ENCODE data around the gene SPAG6. TPM values are rescaled to one million over a fixed set of nuclear protein-coding genes. Genes with fewer than 3 reads are reported as not detected.

SPAG6 gene
- total RNA-seq, 2 experiments from 2014 or later, result 0.70 to 0.90 TPM

GRCh38 chr10:22420787-22421517 lies 75.7 kb downstream of the SPAG6 start:
- H3K9me3 Mint-ChIP-seq (ENCODE audit: insufficient read depth), result no peaks in the 10 kb centered on the region
- H3K36me3 Mint-ChIP-seq (ENCODE audit: low read depth), result no peaks in the 10 kb centered on the region
- no peak overlapping the region for H3K4me3 Mint-ChIP-seq
- ChIA-PET CTCF (no interaction called here), POLR2A (no interaction called here)
- DNase-seq, result no peak
- peak; percentile 55 for ATAC-seq
- peaks cover 3% of the 10 kb centered on the region for H3K4me1 Mint-ChIP-seq (ENCODE audit: low read depth)
- no peak overlapping the region for H3K27ac Mint-ChIP-seq
- H3K27me3 Mint-ChIP-seq (ENCODE audit: low read depth), result no peaks in the 10 kb centered on the region

GRCh38 chr10:22426653-22427052 lies 81.4 kb downstream of the SPAG6 start:
- no peaks in the 10 kb centered on the region for H3K36me3 Mint-ChIP-seq (ENCODE audit: low read depth)
- no peak overlapping the region for H3K27ac Mint-ChIP-seq
- H3K4me3 Mint-ChIP-seq, result no peak overlapping the region
- ChIA-PET CTCF (no interaction called here), POLR2A (interaction anchor here (0.8 kb wide), 1 partner anchor 10 kb away, joined by 3 read pairs; no protein-coding TSS in a partner anchor)
- ATAC-seq (no peak), DNase-seq (no peak)
- no peaks in the 10 kb centered on the region for H3K9me3 Mint-ChIP-seq (ENCODE audit: insufficient read depth)
- H3K27me3 Mint-ChIP-seq (ENCODE audit: low read depth), result peaks cover 33% of the 10 kb centered on the region
- peaks cover 11% of the 10 kb centered on the region for H3K4me1 Mint-ChIP-seq (ENCODE audit: low read depth)

- H3K9me3 Mint-ChIP-seq (ENCODE audit: insufficient read depth), result no peaks in the 10 kb centered on the region
- H3K27me3 Mint-ChIP-seq (ENCODE audit: low read depth), result peaks cover 35% of the 10 kb centered on the region
- ATAC-seq, result no peak
- POLR2A ChIA-PET, result interaction anchor here (0.8 kb wide), 1 partner anchor 10 kb away, joined by 3 read pairs; no protein-coding TSS in a partner anchor
- CTCF ChIA-PET, result no interaction called here
- H3K4me1 Mint-ChIP-seq (ENCODE audit: low read depth), result peaks cover 11% of the 10 kb centered on the region
- no peak overlapping the region for H3K4me3 Mint-ChIP-seq
- DNase-seq, result no peak
- H3K36me3 Mint-ChIP-seq (ENCODE audit: low read depth), result no peaks in the 10 kb centered on the region
- no peak overlapping the region for H3K27ac Mint-ChIP-seq
These were observed 81.8 kb downstream of the SPAG6 start for GRCh38 chr10:22427101-22427500.

- Mint-ChIP-seq H3K27me3 (ENCODE audit: low read depth) (peaks cover 35% of the 10 kb centered on the region), H3K4me3 (no peak overlapping the region), H3K9me3 (ENCODE audit: insufficient read depth) (no peaks in the 10 kb centered on the region), H3K27ac (no peak overlapping the region), H3K4me1 (ENCODE audit: low read depth) (peaks cover 11% of the 10 kb centered on the region), H3K36me3 (ENCODE audit: low read depth) (no peaks in the 10 kb centered on the region)
- no peak for ATAC-seq
- no peak for DNase-seq
- ChIA-PET CTCF (no interaction called here), POLR2A (no interaction called here)
These were observed 82.7 kb downstream of the SPAG6 start for GRCh38 chr10:22427890-22428571.

- ATAC-seq (no peak), DNase-seq (no peak)
- Mint-ChIP-seq H3K4me3 (no peak overlapping the region), H3K9me3 (ENCODE audit: insufficient read depth) (no peaks in the 10 kb centered on the region), H3K36me3 (ENCODE audit: low read depth) (no peaks in the 10 kb centered on the region), H3K4me1 (ENCODE audit: low read depth) (peaks cover 15% of the 10 kb centered on the region), H3K27ac (no peak overlapping the region), H3K27me3 (ENCODE audit: low read depth) (peaks cover 35% of the 10 kb centered on the region)
- POLR2A ChIA-PET, result no interaction called here
- CTCF ChIA-PET, result interaction anchor here (0.8 to 1.0 kb wide), 3 partner anchors 10 to 86 kb away, joined by 3 read pairs; no protein-coding TSS in a partner anchor
These were observed 83.8 kb downstream of the SPAG6 start for GRCh38 chr10:22429146-22429545.

- Mint-ChIP-seq H3K36me3 (ENCODE audit: low read depth) (no peaks in the 10 kb centered on the region), H3K4me1 (ENCODE audit: low read depth) (peaks cover 12% of the 10 kb centered on the region), H3K27me3 (ENCODE audit: low read depth) (peaks cover 35% of the 10 kb centered on the region), H3K27ac (no peak overlapping the region), H3K4me3 (no peak overlapping the region), H3K9me3 (ENCODE audit: insufficient read depth) (no peaks in the 10 kb centered on the region)
- ChIA-PET POLR2A (interaction anchor here (0.8 kb wide), 1 partner anchor 19 kb away, joined by 4 read pairs; no protein-coding TSS in a partner anchor), CTCF (interaction anchor here (0.8 to 1.0 kb wide), 2 partner anchors 18 to 86 kb away, joined by 3 read pairs; no protein-coding TSS in a partner anchor)
- ATAC-seq, result no peak
- DNase-seq, result no peak
These were observed 84.7 kb downstream of the SPAG6 start for GRCh38 chr10:22429981-22430421.

GRCh38 chr10:22433875-22434274 lies 88.6 kb downstream of the SPAG6 start:
- peaks cover 36% of the 10 kb centered on the region for H3K4me1 Mint-ChIP-seq (ENCODE audit: low read depth)
- ATAC-seq (no peak), DNase-seq (no peak)
- no peak overlapping the region for H3K4me3 Mint-ChIP-seq
- H3K27me3 Mint-ChIP-seq (ENCODE audit: low read depth), result peaks cover 14% of the 10 kb centered on the region
- H3K27ac Mint-ChIP-seq, result no peak overlapping the region
- H3K36me3 Mint-ChIP-seq (ENCODE audit: low read depth), result peaks cover 3% of the 10 kb centered on the region
- ChIA-PET POLR2A (no interaction called here), CTCF (interaction anchor here (0.7 kb wide), 1 partner anchor 555 kb away, joined by 3 read pairs; no protein-coding TSS in a partner anchor)
- H3K9me3 Mint-ChIP-seq (ENCODE audit: insufficient read depth), result no peaks in the 10 kb centered on the region

GRCh38 chr10:22434521-22434920 lies 89.2 kb downstream of the SPAG6 start:
- no peak overlapping the region for H3K27ac Mint-ChIP-seq

GRCh38 chr10:22435650-22436049 lies 90.4 kb downstream of the SPAG6 start:
- POLR2A ChIA-PET, result interaction anchor here (1.2 to 1.6 kb wide), 2 partner anchors 92 to 278 kb away, joined by 4 to 5 read pairs; partner anchors contain the start of gene PIP4K2A
- CTCF ChIA-PET, result interaction anchor here (1.1 kb wide), 1 partner anchor 553 kb away, joined by 3 read pairs; no protein-coding TSS in a partner anchor
- no peak for DNase-seq
- Mint-ChIP-seq H3K36me3 (ENCODE audit: low read depth) (peaks cover 6% of the 10 kb centered on the region), H3K27me3 (ENCODE audit: low read depth) (peaks cover 5% of the 10 kb centered on the region), H3K9me3 (ENCODE audit: insufficient read depth) (no peaks in the 10 kb centered on the region), H3K4me3 (peak overlapping the region; percentile 49), H3K27ac (no peak overlapping the region), H3K4me1 (ENCODE audit: low read depth) (peaks cover 37% of the 10 kb centered on the region)
- no peak for ATAC-seq

More at GRCh38 chr10:22434521-22434920, 89.2 kb downstream of the SPAG6 start:
- Mint-ChIP-seq H3K27me3 (ENCODE audit: low read depth) (peaks cover 10% of the 10 kb centered on the region), H3K36me3 (ENCODE audit: low read depth) (peaks cover 3% of the 10 kb centered on the region), H3K4me3 (no peak overlapping the region), H3K4me1 (ENCODE audit: low read depth) (peaks cover 41% of the 10 kb centered on the region), H3K9me3 (ENCODE audit: insufficient read depth) (no peaks in the 10 kb centered on the region)
- ChIA-PET CTCF (interaction anchor here (1.0 kb wide), 1 partner anchor 70 kb away, joined by 3 read pairs; no protein-coding TSS in a partner anchor), POLR2A (no interaction called here)
- DNase-seq, result no peak
- no peak for ATAC-seq

GRCh38 chr10:22436526-22436892 lies 91.2 kb downstream of the SPAG6 start:
- POLR2A ChIA-PET, result interaction anchor here (0.6 to 2.5 kb wide), 22 partner anchors 10 to 433 kb away, joined by 3 to 17 read pairs (median 5); partner anchors contain the start of genes BMI1, COMMD3, DNAJC1 and PIP4K2A
- H3K27me3 Mint-ChIP-seq (ENCODE audit: low read depth), result peaks cover 9% of the 10 kb centered on the region
- H3K36me3 Mint-ChIP-seq (ENCODE audit: low read depth), result peaks cover 6% of the 10 kb centered on the region
- peak overlapping the region; percentile 89 for H3K4me3 Mint-ChIP-seq
- peaks cover 37% of the 10 kb centered on the region for H3K4me1 Mint-ChIP-seq (ENCODE audit: low read depth)
- DNase-seq, result no peak
- peak overlapping the region; percentile 95 for H3K27ac Mint-ChIP-seq
- CTCF ChIA-PET, result interaction anchor here (0.9 to 1.9 kb wide), 8 partner anchors 17 to 552 kb away, joined by 3 to 6 read pairs (median 3); partner anchors contain the start of gene DNAJC1
- peak; percentile 43 for ATAC-seq
- H3K9me3 Mint-ChIP-seq (ENCODE audit: insufficient read depth), result no peaks in the 10 kb centered on the region

- Mint-ChIP-seq H3K36me3 (ENCODE audit: low read depth) (peaks cover 6% of the 10 kb centered on the region), H3K27ac (peak overlapping the region; percentile 95), H3K9me3 (ENCODE audit: insufficient read depth) (no peaks in the 10 kb centered on the region), H3K4me3 (peak overlapping the region; percentile 89), H3K27me3 (ENCODE audit: low read depth) (peaks cover 14% of the 10 kb centered on the region), H3K4me1 (ENCODE audit: low read depth) (peaks cover 37% of the 10 kb centered on the region)
- POLR2A ChIA-PET, result interaction anchor here (0.6 to 2.5 kb wide), 24 partner anchors 10 to 434 kb away, joined by 3 to 17 read pairs (median 4); partner anchors contain the start of genes BMI1, COMMD3, DNAJC1 and PIP4K2A
- CTCF ChIA-PET, result interaction anchor here (0.9 to 1.9 kb wide), 10 partner anchors 16 to 553 kb away, joined by 3 to 7 read pairs (median 3); partner anchors contain the start of gene DNAJC1
- ATAC-seq, result peak; percentile 94
- peak; percentile 90 for DNase-seq
These were observed 91.8 kb downstream of the SPAG6 start for GRCh38 chr10:22436893-22437619.

Measured in activated CD8-positive, alpha-beta T cell treated with anti-CD3 and anti-CD28 coated beads, Interleukin-2, amount 10 ng/mL, durations not matched to agents 7 days and 5 days (primary cell).